HepG2 (cell line): ENCODE results near the gene APOM. TPM values are rescaled to one million over a fixed set of nuclear protein-coding genes. Genes with fewer than 3 reads are reported as not detected.

Experiments used
- ATAC-seq: fragments of 200-7000 bp; cut with Tn5 transposase; 3 replicates; pipeline ENCODE4 v1.9.1; 2020; ENCODE audit warnings: mild to moderate bottlenecking, moderate library complexity
- BruUV-seq: library from RNA; stranded (reverse); fragments of 400-500 nt; replicated peaks from 2 replicates; lab custom pipeline; 2021; lab: Mats Ljungman, UMichigan
- CTCF ChIA-PET: fragments of 300-600 bp; formaldehyde crosslinking; extraction: SDS; loops from one replicate; lab custom pipeline; 2021; ENCODE audit warnings: low total read pairs, inconsistent platforms, low intra/inter-chr PET ratio; lab: Yijun Ruan, JAX
- POLR2A ChIA-PET: fragments of 350-600 bp; sonication (Branson Sonifier 250); formaldehyde crosslinking; loops from one replicate; lab custom pipeline; 2020; ENCODE audit warnings: antibody characterized with exemption, inconsistent platforms; lab: Yijun Ruan, JAX
- DNase-seq: peaks from one replicate; pipeline ENCODE4 v3.0.0-alpha.2; 2015; ENCODE audit warnings: low spot score
- FAIRE-seq: peaks from 3 replicates; lab custom pipeline; 2011; peaks lifted over from hg19 to GRCh38; lab: Jason Lieb, UNC
- H2AFZ ChIP-seq: one replicate; pipeline ENCODE4 v1.6.1; 2011; ENCODE audit warnings: low read length, inconsistent platforms
- H3K27ac ChIP-seq: fragments of 300-600 bp; 3 replicates; pipeline ENCODE4 v1.8.0; 2011; ENCODE audit warnings: mixed run types, mild to moderate bottlenecking, mixed read lengths, low read length, inconsistent platforms; ENCODE audit not compliant: insufficient read depth; ENCODE audit errors: extremely low read length
- H3K27me3 ChIP-seq, 2 experiments: fragments of 200-600 bp in 1 of 2; 2 replicates in 1 of 2; 3 replicates in 1 of 2; pipeline versions ENCODE4 v1.6.0 to v1.8.0; 2011; ENCODE audit warnings: low read length in 2 of 2, mild to moderate bottlenecking in 2 of 2, moderate library complexity in 2 of 2, inconsistent platforms in 1 of 2; ENCODE audit not compliant: insufficient read depth in 2 of 2, control insufficient read depth in 1 of 2
- H3K36me3 ChIP-seq, 2 experiments: fragments of 200-600 bp in 1 of 2; replicated peaks in 1 of 2; 2 replicates in 1 of 2; 3 replicates in 1 of 2; pipeline versions ENCODE4 v1.5.1 to v1.8.0; 2011; ENCODE audit warnings: low read length in 2 of 2, inconsistent platforms in 1 of 2; ENCODE audit not compliant: insufficient read depth in 2 of 2, control insufficient read depth in 1 of 2
- H3K4me1 ChIP-seq: 2 replicates; pipeline ENCODE4 v1.5.1; 2012; ENCODE audit warnings: low read length, inconsistent platforms; ENCODE audit not compliant: insufficient read depth
- H3K4me2 ChIP-seq: 2 replicates; pipeline ENCODE4 v1.6.0; 2011; ENCODE audit warnings: low read depth, low read length, inconsistent platforms
- H3K4me3 ChIP-seq, 3 experiments: fragments of 200-600 bp in 1 of 3; sonication (generic), shearing (Covaris generic) in 1 of 3; replicated peaks in 1 of 3; 2 replicates each; pipeline ENCODE4 v1.5.1; 2011 to 2016; ENCODE audit warnings: low read length in 3 of 3, inconsistent platforms in 2 of 3, low read depth in 2 of 3, mild to moderate bottlenecking in 2 of 3, control low read depth in 1 of 3, mixed read lengths in 1 of 3; ENCODE audit not compliant: insufficient read depth in 1 of 3
- H3K79me2 ChIP-seq: one replicate; pipeline ENCODE4 v1.6.1; 2011; ENCODE audit warnings: low read length, inconsistent platforms; ENCODE audit not compliant: insufficient read depth
- H3K9ac ChIP-seq: 2 replicates; pipeline ENCODE4 v1.6.0; 2011; ENCODE audit warnings: mild to moderate bottlenecking, low read depth, low read length, inconsistent platforms; ENCODE audit not compliant: insufficient read depth
- H3K9me3 ChIP-seq: 2 replicates; pipeline ENCODE4 v1.5.1; 2012; ENCODE audit warnings: mild to moderate bottlenecking, low read length
- H4K20me1 ChIP-seq: 2 replicates; pipeline ENCODE4 v1.6.0; 2011; ENCODE audit warnings: inconsistent platforms, mild to moderate bottlenecking, low read length, moderate library complexity; ENCODE audit not compliant: insufficient read depth
- MTF1 ChIP-seq: sonication (generic); formaldehyde crosslinking; IDR thresholded peaks from 2 replicates; pipeline ENCODE4 v1.5.0; 2020; ENCODE audit warnings: missing genetic modification reagents
- SPEN ChIP-seq: sonication (generic); formaldehyde crosslinking; IDR thresholded peaks from 2 replicates; pipeline ENCODE4 v1.5.1; 2020; ENCODE audit warnings: low read depth, mild to moderate bottlenecking, missing genetic modification reagents
- TBP ChIP-seq: sonication (generic); formaldehyde crosslinking; IDR thresholded peaks from 2 replicates; pipeline ENCODE4 v1.5.0; 2020; ENCODE audit warnings: missing genetic modification reagents
- TFDP2 ChIP-seq: sonication (generic); formaldehyde crosslinking; IDR thresholded peaks from 2 replicates; pipeline ENCODE4 v1.4.0; 2020; ENCODE audit warnings: missing genetic modification reagents
- ZNF12 ChIP-seq: sonication (generic); formaldehyde crosslinking; IDR thresholded peaks from 2 replicates; pipeline ENCODE4 v1.5.0; 2020; ENCODE audit warnings: missing genetic modification reagents
- WGBS: methylation state at CpG from one replicate; pipeline ENCODE4 v1.1.6; 2017; ENCODE audit warnings: low lambda C conversion rate; 5-methylcytosine and 5-hydroxymethylcytosine counted together
- in situ Hi-C: cut with HindIII; loops from 2 replicates; pipeline ENCODE4 v1.10.0; 2017; ENCODE audit warnings: low pct_unique_long_range_greater_than_20kb; ENCODE audit not compliant: extremely low pct_ligation_motif_present
- intact Hi-C: fragments of 100-400 bp; cut with micrococcal nuclease; formaldehyde crosslinking; loops from one replicate; pipeline ENCODE4 v1.10.0; 2022; ENCODE audit not compliant: unreplicated experiment
- polyA plus RNA-seq, 8 experiments: library from polyadenylated mRNA; depleted of rRNA in 3 of 8; stranded (reverse) in 7 of 8; unstranded in 1 of 8; fragments of >200 nt; fragmentation: Illumina TruSeq in 4 of 8; extraction: Trizol in 4 of 8; gene quantifications; 2 replicates each; pipeline versions ENCODE4 v1.2.1 to v1.2.3, GENCODE V29; 2011 to 2016; ENCODE audit warnings: low read depth in 4 of 8, missing spikeins in 1 of 8, mixed read lengths in 1 of 8; ENCODE audit not compliant: insufficient read depth in 1 of 8
- total RNA-seq, 5 experiments: library from RNA; depleted of rRNA; stranded (reverse); fragments of >200 nt; fragmentation: Illumina TruSeq; extraction: Trizol; gene quantifications; 2 replicates each; pipeline ENCODE4 v1.2.3, GENCODE V29; 2016; ENCODE audit warnings: low read depth in 1 of 5
- TF ChIP-seq, protein P1 (sequence below): sonication (generic); formaldehyde crosslinking; IDR thresholded peaks from 2 replicates; pipeline ENCODE4 v1.8.1; 2022; ENCODE audit warnings: mild to moderate bottlenecking, missing genetic modification reagents

Gene APOM
- total and polyA plus RNA-seq, 2 of the 13 experiments (the other 11 are each of a cell fraction or from before 2014, with no cell fraction given): 98.2 to 1,140 TPM

DNA sequence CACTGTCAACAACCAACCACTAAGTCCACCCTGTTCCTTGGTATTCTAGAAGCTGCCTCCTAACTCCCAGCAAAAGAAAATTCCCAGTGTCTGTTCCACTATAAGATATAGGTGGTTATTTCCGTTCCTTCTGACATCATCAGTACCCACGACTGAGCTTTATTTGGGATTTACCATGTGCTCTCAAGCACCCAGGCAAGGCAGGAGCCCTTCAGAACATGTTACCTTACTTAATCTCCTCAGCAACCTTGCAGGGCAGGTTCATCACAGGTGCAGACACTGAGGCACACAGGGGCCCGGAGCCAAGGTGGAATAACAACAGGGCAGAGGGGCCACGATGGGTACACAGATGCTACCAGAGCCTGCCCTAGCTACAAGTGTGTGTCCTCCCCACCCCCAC is 36.7 kb downstream of the APOM start (continued):
- TF ChIP-seq TBP (CRISPR knock-in tag): no peak

DNA sequence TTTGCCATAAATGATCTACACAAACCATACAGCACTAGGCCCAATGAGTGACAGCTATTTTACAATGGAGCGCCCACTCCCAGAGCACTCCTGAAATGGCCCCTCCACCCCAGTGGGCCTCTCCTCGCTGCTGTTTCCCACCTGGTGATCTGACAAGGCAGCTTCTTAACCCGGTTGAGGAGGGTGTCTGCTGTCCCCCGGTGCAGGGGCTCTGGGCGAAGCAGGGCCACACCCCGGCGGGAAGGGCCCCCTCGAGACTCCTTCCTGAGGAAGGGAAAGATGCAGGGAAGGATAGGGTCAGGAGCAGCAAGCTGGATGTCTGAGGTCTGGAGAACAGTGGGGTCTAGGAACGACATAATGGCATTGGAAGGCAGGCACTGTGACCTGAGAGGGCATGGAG is 37.2 kb downstream of the APOM start:
- H2AFZ ChIP-seq: no peak overlapping the region
- peaks cover 12% of the 10 kb centered on the region; the same call in 1 of the 2 replicates for H3K4me1 ChIP-seq
- DNase-seq (no peak), ATAC-seq (no peak)
- no peaks in the 10 kb centered on the region for H3K27me3 ChIP-seq
- no peak overlapping the region for H3K9ac ChIP-seq
- H3K79me2 ChIP-seq: no peaks in the 10 kb centered on the region
- no TSS peak for BruUV-seq
- ChIA-PET POLR2A (interaction anchor here (0.6 to 4.9 kb wide), 3 partner anchors 10 to 135 kb away, joined by 3 to 22 read pairs (median 4); partner anchors contain the start of genes ABHD16A, HSPA1B and MSH5), CTCF (no interaction called here)
- 97% methylated on average over 9 of the region's 9 CpGs for WGBS
- H3K9me3 ChIP-seq: no peaks in the 10 kb centered on the region
- in situ Hi-C loops: no loop called here
- H3K27ac ChIP-seq: no peak overlapping the region
- peaks cover 54 to 84% of the 10 kb centered on the region in 2 experiments for H3K36me3 ChIP-seq
- no peak overlapping the region for H3K4me2 ChIP-seq
- H3K4me3 ChIP-seq: no peak overlapping the region
- TF ChIP-seq SPEN (CRISPR knock-in tag): no peak
- TF ChIP-seq TFDP2 (CRISPR knock-in tag): no peak
- TF ChIP-seq, protein P1, sequence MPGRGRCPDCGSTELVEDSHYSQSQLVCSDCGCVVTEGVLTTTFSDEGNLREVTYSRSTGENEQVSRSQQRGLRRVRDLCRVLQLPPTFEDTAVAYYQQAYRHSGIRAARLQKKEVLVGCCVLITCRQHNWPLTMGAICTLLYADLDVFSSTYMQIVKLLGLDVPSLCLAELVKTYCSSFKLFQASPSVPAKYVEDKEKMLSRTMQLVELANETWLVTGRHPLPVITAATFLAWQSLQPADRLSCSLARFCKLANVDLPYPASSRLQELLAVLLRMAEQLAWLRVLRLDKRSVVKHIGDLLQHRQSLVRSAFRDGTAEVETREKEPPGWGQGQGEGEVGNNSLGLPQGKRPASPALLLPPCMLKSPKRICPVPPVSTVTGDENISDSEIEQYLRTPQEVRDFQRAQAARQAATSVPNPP (CRISPR knock-in tag): no peak
- TF ChIP-seq ZNF12 (CRISPR knock-in tag): no peak
- TF ChIP-seq MTF1: no peak
- TF ChIP-seq, all 625 proteins: peak for 0
- FAIRE-seq: no peak
- intact Hi-C loops: no loop called here
- H4K20me1 ChIP-seq: no peaks in the 10 kb centered on the region
